Lower leg skin (tissue), 4 donors: ENCODE measurements around the gene DISC1. TPM values are rescaled to one million over a fixed set of nuclear protein-coding genes. Genes with fewer than 3 reads are reported as not detected.

ENCODE experiments used
- DNase-seq, 2 donors: peaks; one replicate each; pipeline ENCODE4 v3.0.0-alpha.2; 2019; ENCODE audit warnings: low spot score in 2 of 2
- H3K4me3 ChIP-seq: fragments of 200-600 bp; sonication (generic); 2 replicates; pipeline ENCODE4 v1.5.1; 2017; ENCODE audit warnings: mild to moderate bottlenecking, low read depth; ENCODE audit not compliant: poor library complexity, severe bottlenecking
- POLR2A ChIP-seq, 2 donors: fragments of 450-650 bp; IDR thresholded peaks; one replicate each; pipeline ENCODE4 v1.6.1; 2016 to 2017; ENCODE audit warnings: antibody characterized with exemption in 2 of 2, mild to moderate bottlenecking in 1 of 2, moderate library complexity in 1 of 2
- WGBS, 2 donors: methylation state at CpG; one replicate each; pipeline ENCODE4 v1.1.5; 2018; 5-methylcytosine and 5-hydroxymethylcytosine counted together
- intact Hi-C: fragments of 100-400 bp; cut with DNase I; formaldehyde crosslinking; loops from one replicate; pipeline ENCODE4 v1.15.0; 2023; ENCODE audit warnings: low total_unique reads
- total RNA-seq, 4 donors: library from RNA; depleted of rRNA; stranded (reverse); fragments of >200 nt; gene quantifications; one replicate each; pipeline ENCODE4 v1.1.0, GENCODE V29; 2016
- TF ChIP-seq, protein P1 (sequence below), 3 donors: fragments of 450-650 bp; IDR thresholded peaks; one replicate each; pipeline ENCODE4 v1.5.1; 2016; ENCODE audit warnings: antibody characterized with exemption in 3 of 3, mild to moderate bottlenecking in 3 of 3, moderate library complexity in 2 of 3

Gene DISC1
- total RNA-seq, 4 donors from 2014 or later = 1.6 to 7.4 (median 3.5) TPM

DNA sequence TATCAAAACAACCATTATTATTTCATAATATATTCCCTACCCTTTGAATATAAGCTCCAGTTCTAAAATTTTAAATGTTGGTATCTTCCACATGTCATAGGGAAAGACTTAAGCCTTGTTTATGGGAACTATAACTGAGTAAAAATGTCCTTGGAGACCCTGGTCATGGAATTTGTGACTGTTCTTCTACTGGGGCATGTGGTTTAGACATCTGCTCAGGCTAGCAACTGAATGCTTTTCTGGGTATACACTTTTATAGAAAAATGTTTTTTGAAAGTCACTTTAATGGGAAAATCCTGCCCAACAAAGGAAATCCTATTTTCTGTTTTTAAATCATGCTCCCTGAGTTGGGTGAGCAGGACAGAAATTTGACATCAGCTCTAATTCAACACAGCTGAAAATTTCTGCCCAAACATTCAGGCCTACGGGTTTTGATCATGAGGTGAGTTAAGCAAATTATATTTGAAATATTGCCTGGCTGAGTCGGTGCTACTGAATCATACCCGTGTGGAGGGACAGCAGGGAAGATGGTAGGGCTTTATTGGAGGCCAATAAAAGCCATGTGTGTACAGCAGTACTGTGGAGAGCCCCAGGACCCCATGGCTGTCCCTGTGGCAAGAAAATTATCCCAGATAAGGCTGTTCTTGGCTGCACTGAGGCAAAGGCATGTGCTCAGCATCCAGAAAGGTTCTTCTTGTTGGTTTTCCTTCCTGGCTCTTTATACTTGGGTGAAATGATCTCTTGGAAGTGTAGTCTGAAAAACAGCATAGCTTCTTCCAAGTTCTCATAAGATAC is 391.8 kb downstream of the DISC1 start:
- intact Hi-C loops = no loop called here
- no peak overlapping the region for H3K4me3 ChIP-seq
- no peak for DNase-seq
- 41 to 42% methylated on average over 3 of the region's 3 CpGs for WGBS, 2 donors
- TF ChIP-seq, protein P1, sequence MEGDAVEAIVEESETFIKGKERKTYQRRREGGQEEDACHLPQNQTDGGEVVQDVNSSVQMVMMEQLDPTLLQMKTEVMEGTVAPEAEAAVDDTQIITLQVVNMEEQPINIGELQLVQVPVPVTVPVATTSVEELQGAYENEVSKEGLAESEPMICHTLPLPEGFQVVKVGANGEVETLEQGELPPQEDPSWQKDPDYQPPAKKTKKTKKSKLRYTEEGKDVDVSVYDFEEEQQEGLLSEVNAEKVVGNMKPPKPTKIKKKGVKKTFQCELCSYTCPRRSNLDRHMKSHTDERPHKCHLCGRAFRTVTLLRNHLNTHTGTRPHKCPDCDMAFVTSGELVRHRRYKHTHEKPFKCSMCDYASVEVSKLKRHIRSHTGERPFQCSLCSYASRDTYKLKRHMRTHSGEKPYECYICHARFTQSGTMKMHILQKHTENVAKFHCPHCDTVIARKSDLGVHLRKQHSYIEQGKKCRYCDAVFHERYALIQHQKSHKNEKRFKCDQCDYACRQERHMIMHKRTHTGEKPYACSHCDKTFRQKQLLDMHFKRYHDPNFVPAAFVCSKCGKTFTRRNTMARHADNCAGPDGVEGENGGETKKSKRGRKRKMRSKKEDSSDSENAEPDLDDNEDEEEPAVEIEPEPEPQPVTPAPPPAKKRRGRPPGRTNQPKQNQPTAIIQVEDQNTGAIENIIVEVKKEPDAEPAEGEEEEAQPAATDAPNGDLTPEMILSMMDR (IDR thresholded peaks at IDR 0.05) = no peak
- no peak for TF ChIP-seq POLR2A (IDR thresholded peaks at IDR 0.05)

DNA sequence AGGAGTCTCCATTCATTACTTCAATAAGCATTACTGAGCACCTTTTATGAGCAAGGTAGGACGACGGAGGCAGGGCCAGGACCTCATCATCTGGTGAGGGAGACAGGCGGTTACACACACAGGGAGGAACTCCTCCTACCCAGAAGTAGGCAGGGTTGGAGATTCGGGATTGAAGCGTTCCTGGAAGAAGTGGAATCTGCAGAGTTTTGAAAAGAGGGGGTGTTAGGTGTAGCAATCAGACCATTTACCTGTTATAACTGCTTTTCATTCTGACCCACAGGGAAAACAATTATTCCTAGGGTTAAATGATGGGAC is 392.4 kb downstream of the DISC1 start:
- 93 to 94% methylated on average over 5 of the region's 5 CpGs for WGBS, 2 donors
- intact Hi-C loops = no loop called here
- no peak overlapping the region for H3K4me3 ChIP-seq
- TF ChIP-seq POLR2A (IDR thresholded peaks at IDR 0.05) = no peak
- TF ChIP-seq, protein P1 (IDR thresholded peaks at IDR 0.05) = no peak
- DNase-seq = no peak

DNA sequence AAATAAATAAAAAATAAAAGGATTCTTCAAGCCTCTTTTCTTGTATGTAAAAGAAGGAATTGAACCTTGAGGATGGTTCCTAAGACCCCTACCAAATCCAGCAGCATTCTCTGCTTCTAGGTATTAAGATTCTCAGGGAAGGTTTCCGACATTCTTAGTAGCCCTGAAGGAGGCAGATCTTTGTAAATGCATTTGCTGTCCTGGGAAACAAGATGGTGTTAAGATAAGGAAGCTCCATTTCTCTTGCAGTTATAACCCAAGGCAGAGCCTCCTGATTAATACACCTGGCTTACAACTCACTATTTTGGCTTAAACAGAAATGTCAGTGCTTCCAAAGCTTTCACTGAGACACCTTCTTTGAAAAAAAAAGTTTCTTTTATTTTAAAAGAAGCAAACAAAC is 393.8 kb downstream of the DISC1 start:
- DNase-seq = no peak
- TF ChIP-seq, protein P1 (IDR thresholded peaks at IDR 0.05) = no peak
- TF ChIP-seq POLR2A (IDR thresholded peaks at IDR 0.05) = no peak
- WGBS, 2 donors = 33 to 66% methylated on average over 1 of the region's 1 CpG
- intact Hi-C loops = no loop called here
- H3K4me3 ChIP-seq = no peak overlapping the region

DNA sequence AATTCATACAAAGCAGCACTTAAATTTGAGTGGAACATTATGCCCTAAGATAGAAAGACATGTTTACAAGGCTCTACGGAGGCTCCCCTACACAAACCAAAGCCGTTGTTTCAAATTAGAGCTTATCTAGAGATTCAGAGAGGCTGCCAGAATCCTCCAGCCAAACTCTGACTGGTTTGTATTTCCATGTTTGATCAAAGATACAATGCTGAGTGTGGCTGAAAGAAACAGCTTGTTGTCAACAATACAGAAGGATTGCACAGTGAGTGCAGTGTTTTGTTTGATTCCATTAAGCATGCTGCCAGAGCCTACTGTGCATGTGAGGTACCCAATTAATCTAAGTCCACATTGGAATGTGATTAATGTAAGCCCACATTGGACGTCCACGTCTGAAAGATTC is 402.7 kb downstream of the DISC1 start:
- no peak for DNase-seq
- intact Hi-C loops = no loop called here
- TF ChIP-seq, protein P1 (IDR thresholded peaks at IDR 0.05) = no peak
- no peak for TF ChIP-seq POLR2A (IDR thresholded peaks at IDR 0.05)
- WGBS, 2 donors = 89% methylated on average over 4 of the region's 4 CpGs
- no peak overlapping the region for H3K4me3 ChIP-seq

DNA sequence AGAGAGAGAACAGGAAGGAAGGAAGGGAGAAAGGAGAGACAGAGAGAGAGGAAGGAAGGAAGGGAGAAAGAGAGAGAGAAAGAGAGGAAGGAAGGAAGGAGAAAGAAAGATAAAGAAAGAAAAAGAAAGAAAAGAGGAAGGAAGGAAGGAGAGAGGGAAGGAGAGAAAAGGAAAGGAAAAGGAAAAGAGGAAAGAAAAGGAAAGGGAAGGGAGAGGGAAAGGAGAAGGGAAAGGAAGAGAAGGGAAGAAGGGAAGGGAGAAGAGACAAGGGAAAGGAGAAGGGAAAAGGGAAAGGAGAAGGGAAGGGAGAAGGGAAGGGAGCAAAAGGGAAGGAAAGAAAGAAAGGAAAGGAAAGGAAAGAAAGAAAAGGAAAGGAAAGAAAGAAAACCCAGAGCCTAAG is 404.6 kb downstream of the DISC1 start:
- intact Hi-C loops = no loop called here
- TF ChIP-seq POLR2A (IDR thresholded peaks at IDR 0.05) = no peak
- TF ChIP-seq, protein P1 (IDR thresholded peaks at IDR 0.05) = no peak
- no peak overlapping the region for H3K4me3 ChIP-seq
- no peak for DNase-seq

DNA sequence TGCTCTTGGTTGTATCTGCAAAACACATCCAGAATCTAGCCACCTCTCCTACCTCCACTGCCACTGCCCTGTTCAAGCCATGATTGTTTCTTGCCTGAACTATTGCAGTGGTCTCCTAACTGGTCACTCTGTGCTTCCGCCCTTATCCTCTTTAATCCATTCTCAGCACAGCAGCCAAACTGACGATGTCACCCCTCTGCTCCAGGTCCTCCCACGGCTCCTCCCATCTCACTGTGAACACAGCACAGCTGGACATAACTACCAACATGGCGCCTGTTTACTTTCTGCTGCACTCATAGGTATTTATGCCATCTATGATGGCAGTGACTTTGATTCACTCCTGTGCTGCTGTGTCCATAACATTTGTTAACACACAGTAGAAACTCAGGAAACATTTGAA is 406.7 kb downstream of the DISC1 start:
- no peak for DNase-seq
- intact Hi-C loops = no loop called here
- whole genome bisulfite sequencing, 2 donors = 93 to 94% methylated on average over 4 of the region's 4 CpGs
- TF ChIP-seq POLR2A (IDR thresholded peaks at IDR 0.05) = no peak
- TF ChIP-seq, protein P1 (IDR thresholded peaks at IDR 0.05) = no peak
- H3K4me3 ChIP-seq = no peak overlapping the region
